HepG2 (cell line): ENCODE results near the gene PDIA2. TPM values are rescaled to one million over a fixed set of nuclear protein-coding genes. Genes with fewer than 3 reads are reported as not detected.

Experiments used
- ATAC-seq: fragments of 200-7000 bp; cut with Tn5 transposase; 3 replicates; pipeline ENCODE4 v1.9.1; 2020; ENCODE audit warnings: mild to moderate bottlenecking, moderate library complexity
- BruUV-seq: library from RNA; stranded (reverse); fragments of 400-500 nt; replicated peaks from 2 replicates; lab custom pipeline; 2021; lab: Mats Ljungman, UMichigan
- CTCF ChIA-PET: fragments of 300-600 bp; formaldehyde crosslinking; extraction: SDS; loops from one replicate; lab custom pipeline; 2021; ENCODE audit warnings: low total read pairs, inconsistent platforms, low intra/inter-chr PET ratio; lab: Yijun Ruan, JAX
- POLR2A ChIA-PET: fragments of 350-600 bp; sonication (Branson Sonifier 250); formaldehyde crosslinking; loops from one replicate; lab custom pipeline; 2020; ENCODE audit warnings: antibody characterized with exemption, inconsistent platforms; lab: Yijun Ruan, JAX
- DNase-seq: peaks from one replicate; pipeline ENCODE4 v3.0.0-alpha.2; 2015; ENCODE audit warnings: low spot score
- FAIRE-seq: peaks from 3 replicates; lab custom pipeline; 2011; peaks lifted over from hg19 to GRCh38; lab: Jason Lieb, UNC
- H2AFZ ChIP-seq: one replicate; pipeline ENCODE4 v1.6.1; 2011; ENCODE audit warnings: low read length, inconsistent platforms
- H3K27ac ChIP-seq: fragments of 300-600 bp; 3 replicates; pipeline ENCODE4 v1.8.0; 2011; ENCODE audit warnings: mixed run types, mild to moderate bottlenecking, mixed read lengths, low read length, inconsistent platforms; ENCODE audit not compliant: insufficient read depth; ENCODE audit errors: extremely low read length
- H3K27me3 ChIP-seq, 2 experiments: fragments of 200-600 bp in 1 of 2; 2 replicates in 1 of 2; 3 replicates in 1 of 2; pipeline versions ENCODE4 v1.6.0 to v1.8.0; 2011; ENCODE audit warnings: low read length in 2 of 2, mild to moderate bottlenecking in 2 of 2, moderate library complexity in 2 of 2, inconsistent platforms in 1 of 2; ENCODE audit not compliant: insufficient read depth in 2 of 2, control insufficient read depth in 1 of 2
- H3K36me3 ChIP-seq, 2 experiments: fragments of 200-600 bp in 1 of 2; replicated peaks in 1 of 2; 2 replicates in 1 of 2; 3 replicates in 1 of 2; pipeline versions ENCODE4 v1.5.1 to v1.8.0; 2011; ENCODE audit warnings: low read length in 2 of 2, inconsistent platforms in 1 of 2; ENCODE audit not compliant: insufficient read depth in 2 of 2, control insufficient read depth in 1 of 2
- H3K4me1 ChIP-seq: 2 replicates; pipeline ENCODE4 v1.5.1; 2012; ENCODE audit warnings: low read length, inconsistent platforms; ENCODE audit not compliant: insufficient read depth
- H3K4me2 ChIP-seq: 2 replicates; pipeline ENCODE4 v1.6.0; 2011; ENCODE audit warnings: low read depth, low read length, inconsistent platforms
- H3K4me3 ChIP-seq, 3 experiments: fragments of 200-600 bp in 1 of 3; sonication (generic), shearing (Covaris generic) in 1 of 3; replicated peaks in 1 of 3; 2 replicates each; pipeline ENCODE4 v1.5.1; 2011 to 2016; ENCODE audit warnings: low read length in 3 of 3, inconsistent platforms in 2 of 3, low read depth in 2 of 3, mild to moderate bottlenecking in 2 of 3, control low read depth in 1 of 3, mixed read lengths in 1 of 3; ENCODE audit not compliant: insufficient read depth in 1 of 3
- H3K79me2 ChIP-seq: one replicate; pipeline ENCODE4 v1.6.1; 2011; ENCODE audit warnings: low read length, inconsistent platforms; ENCODE audit not compliant: insufficient read depth
- H3K9ac ChIP-seq: 2 replicates; pipeline ENCODE4 v1.6.0; 2011; ENCODE audit warnings: mild to moderate bottlenecking, low read depth, low read length, inconsistent platforms; ENCODE audit not compliant: insufficient read depth
- H3K9me3 ChIP-seq: 2 replicates; pipeline ENCODE4 v1.5.1; 2012; ENCODE audit warnings: mild to moderate bottlenecking, low read length
- H4K20me1 ChIP-seq: 2 replicates; pipeline ENCODE4 v1.6.0; 2011; ENCODE audit warnings: inconsistent platforms, mild to moderate bottlenecking, low read length, moderate library complexity; ENCODE audit not compliant: insufficient read depth
- AGO2 ChIP-seq: fragments of 200-400 bp; formaldehyde crosslinking; optimal IDR thresholded peaks from 2 replicates; pipeline ENCODE3; 2017; ENCODE audit warnings: mild to moderate bottlenecking, low read depth, low read length, moderate library complexity
- ETV6 ChIP-seq: sonication (generic); formaldehyde crosslinking; conservative IDR thresholded peaks from 2 replicates; pipeline ENCODE4 v1.4.0; 2020; ENCODE audit warnings: missing genetic modification reagents
- HDAC1 ChIP-seq: sonication (generic); formaldehyde crosslinking; IDR thresholded peaks from 2 replicates; pipeline ENCODE4 v1.5.1; 2020; ENCODE audit warnings: mild to moderate bottlenecking, missing genetic modification reagents
- NFRKB ChIP-seq: fragments of 450-650 bp; IDR thresholded peaks from 2 replicates; pipeline ENCODE4 v1.6.1; 2017
- SATB2 ChIP-seq: sonication (generic); formaldehyde crosslinking; IDR thresholded peaks from 2 replicates; pipeline ENCODE4 v1.5.0; 2020; ENCODE audit warnings: missing genetic modification reagents
- TEAD2 ChIP-seq: sonication (generic); formaldehyde crosslinking; IDR thresholded peaks from 2 replicates; pipeline ENCODE4 v1.9.0; 2021; ENCODE audit warnings: missing genetic modification reagents
- THAP7 ChIP-seq: sonication (generic); formaldehyde crosslinking; IDR thresholded peaks from 2 replicates; pipeline ENCODE4 v1.8.1; 2023; ENCODE audit warnings: mild to moderate bottlenecking, missing genetic modification reagents
- ZNF350 ChIP-seq: sonication (generic); formaldehyde crosslinking; IDR thresholded peaks from 2 replicates; pipeline ENCODE4 v1.4.0; 2020; ENCODE audit warnings: mild to moderate bottlenecking, low read depth, missing genetic modification reagents, borderline replicate concordance
- ZNF672 ChIP-seq: sonication (generic); formaldehyde crosslinking; IDR thresholded peaks from 2 replicates; pipeline ENCODE4 v1.8.1; 2022; ENCODE audit warnings: missing genetic modification reagents
- WGBS: methylation state at CpG from one replicate; pipeline ENCODE4 v1.1.6; 2017; ENCODE audit warnings: low lambda C conversion rate; 5-methylcytosine and 5-hydroxymethylcytosine counted together
- in situ Hi-C: cut with HindIII; loops from 2 replicates; pipeline ENCODE4 v1.10.0; 2017; ENCODE audit warnings: low pct_unique_long_range_greater_than_20kb; ENCODE audit not compliant: extremely low pct_ligation_motif_present
- intact Hi-C: fragments of 100-400 bp; cut with micrococcal nuclease; formaldehyde crosslinking; loops from one replicate; pipeline ENCODE4 v1.10.0; 2022; ENCODE audit not compliant: unreplicated experiment
- polyA plus RNA-seq, 8 experiments: library from polyadenylated mRNA; depleted of rRNA in 3 of 8; stranded (reverse) in 7 of 8; unstranded in 1 of 8; fragments of >200 nt; fragmentation: Illumina TruSeq in 4 of 8; extraction: Trizol in 4 of 8; gene quantifications; 2 replicates each; pipeline versions ENCODE4 v1.2.1 to v1.2.3, GENCODE V29; 2011 to 2016; ENCODE audit warnings: low read depth in 4 of 8, missing spikeins in 1 of 8, mixed read lengths in 1 of 8; ENCODE audit not compliant: insufficient read depth in 1 of 8
- total RNA-seq, 5 experiments: library from RNA; depleted of rRNA; stranded (reverse); fragments of >200 nt; fragmentation: Illumina TruSeq; extraction: Trizol; gene quantifications; 2 replicates each; pipeline ENCODE4 v1.2.3, GENCODE V29; 2016; ENCODE audit warnings: low read depth in 1 of 5
- TF ChIP-seq, protein P1 (sequence below): sonication (generic); formaldehyde crosslinking; IDR thresholded peaks from 2 replicates; pipeline ENCODE4 v1.4.0; 2020; ENCODE audit warnings: mild to moderate bottlenecking, missing genetic modification reagents

PDIA2 gene
- total and polyA plus RNA-seq, 2 of the 13 experiments (the other 11 are each of a cell fraction or from before 2014, with no cell fraction given) = 0.35 to 1.9 TPM

- Histone ChIP-seq H3K36me3 (peaks cover 20 to 63% of the 10 kb centered on the region in 2 experiments; a peak in 4 of 5 replicates), H3K27ac (no peak overlapping the region), H3K4me3 (no peak overlapping the region), H4K20me1 (no peaks in the 10 kb centered on the region), H3K27me3 (no peaks in the 10 kb centered on the region), H3K4me2 (no peak overlapping the region), H3K9me3 (no peaks in the 10 kb centered on the region), H3K4me1 (no peaks in the 10 kb centered on the region), H3K79me2 (no peaks in the 10 kb centered on the region)
- 98% methylated on average over 20 of the region's 32 CpGs for WGBS
- DNase-seq (no peak), FAIRE-seq (no peak)
- no TSS peak for BruUV-seq
- in situ Hi-C loops = no loop called here
- TF ChIP-seq ETV6 (CRISPR knock-in tag) (no peak), THAP7 (CRISPR knock-in tag) (no peak), ZNF350 (CRISPR knock-in tag) (no peak), AGO2 (peak; percentile 21), NFRKB (no peak), ZNF672 (CRISPR knock-in tag) (no peak), SATB2 (no peak), HDAC1 (CRISPR knock-in tag) (no peak)
- TF ChIP-seq, all 625 proteins: peak for 1
- intact Hi-C loops = no loop called here
- H2AFZ ChIP-seq = no peak overlapping the region
- CTCF ChIA-PET = no interaction called here
- POLR2A ChIA-PET = no interaction called here
- ATAC-seq = no peak
- no peak overlapping the region for H3K9ac ChIP-seq
Measured at GRCh38 chr16:293043-293775, 10.2 kb downstream of the PDIA2 start.

DNA sequence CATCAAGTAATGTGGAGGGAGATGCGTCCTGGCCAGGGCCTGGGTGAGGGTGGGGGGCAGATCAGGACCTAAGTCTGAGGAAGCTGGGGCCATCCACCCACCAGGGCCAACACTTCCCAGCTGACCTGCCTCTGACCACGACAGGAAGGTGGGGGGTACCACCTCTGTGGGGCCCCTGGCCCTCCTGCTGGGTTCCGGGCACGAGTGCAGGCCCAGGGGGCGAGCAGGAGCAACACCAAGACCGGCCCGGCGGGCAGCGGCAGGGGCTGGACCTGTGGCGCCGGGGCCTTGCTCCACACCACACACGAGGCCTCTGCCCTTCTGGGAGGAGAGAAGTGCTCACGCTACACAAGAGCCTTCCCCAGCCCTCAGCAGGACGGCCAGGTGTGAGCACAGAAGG, 13.3 kb downstream of the PDIA2 start:
- Histone ChIP-seq H3K4me1 (no peaks in the 10 kb centered on the region), H2AFZ (no peak overlapping the region), H3K9ac (no peak overlapping the region), H3K36me3 (peaks cover 14 to 40% of the 10 kb centered on the region in 2 experiments; a peak in 4 of 5 replicates), H3K4me3 (no peak overlapping the region), H3K9me3 (no peaks in the 10 kb centered on the region), H4K20me1 (no peaks in the 10 kb centered on the region), H3K4me2 (no peak overlapping the region), H3K27me3 (no peaks in the 10 kb centered on the region), H3K79me2 (no peaks in the 10 kb centered on the region), H3K27ac (no peak overlapping the region)
- FAIRE-seq (no peak), DNase-seq (no peak), ATAC-seq (no peak; the same call in 2 of the 3 replicates)
- CTCF ChIA-PET = no interaction called here
- in situ Hi-C loops (no loop called here), intact Hi-C loops (no loop called here)
- POLR2A ChIA-PET = no interaction called here
- BruUV-seq = no TSS peak
- WGBS = 100% methylated on average over 1 of the region's 14 CpGs
- no peak for TF ChIP-seq TEAD2 (CRISPR knock-in tag)
- TF ChIP-seq, protein P1, sequence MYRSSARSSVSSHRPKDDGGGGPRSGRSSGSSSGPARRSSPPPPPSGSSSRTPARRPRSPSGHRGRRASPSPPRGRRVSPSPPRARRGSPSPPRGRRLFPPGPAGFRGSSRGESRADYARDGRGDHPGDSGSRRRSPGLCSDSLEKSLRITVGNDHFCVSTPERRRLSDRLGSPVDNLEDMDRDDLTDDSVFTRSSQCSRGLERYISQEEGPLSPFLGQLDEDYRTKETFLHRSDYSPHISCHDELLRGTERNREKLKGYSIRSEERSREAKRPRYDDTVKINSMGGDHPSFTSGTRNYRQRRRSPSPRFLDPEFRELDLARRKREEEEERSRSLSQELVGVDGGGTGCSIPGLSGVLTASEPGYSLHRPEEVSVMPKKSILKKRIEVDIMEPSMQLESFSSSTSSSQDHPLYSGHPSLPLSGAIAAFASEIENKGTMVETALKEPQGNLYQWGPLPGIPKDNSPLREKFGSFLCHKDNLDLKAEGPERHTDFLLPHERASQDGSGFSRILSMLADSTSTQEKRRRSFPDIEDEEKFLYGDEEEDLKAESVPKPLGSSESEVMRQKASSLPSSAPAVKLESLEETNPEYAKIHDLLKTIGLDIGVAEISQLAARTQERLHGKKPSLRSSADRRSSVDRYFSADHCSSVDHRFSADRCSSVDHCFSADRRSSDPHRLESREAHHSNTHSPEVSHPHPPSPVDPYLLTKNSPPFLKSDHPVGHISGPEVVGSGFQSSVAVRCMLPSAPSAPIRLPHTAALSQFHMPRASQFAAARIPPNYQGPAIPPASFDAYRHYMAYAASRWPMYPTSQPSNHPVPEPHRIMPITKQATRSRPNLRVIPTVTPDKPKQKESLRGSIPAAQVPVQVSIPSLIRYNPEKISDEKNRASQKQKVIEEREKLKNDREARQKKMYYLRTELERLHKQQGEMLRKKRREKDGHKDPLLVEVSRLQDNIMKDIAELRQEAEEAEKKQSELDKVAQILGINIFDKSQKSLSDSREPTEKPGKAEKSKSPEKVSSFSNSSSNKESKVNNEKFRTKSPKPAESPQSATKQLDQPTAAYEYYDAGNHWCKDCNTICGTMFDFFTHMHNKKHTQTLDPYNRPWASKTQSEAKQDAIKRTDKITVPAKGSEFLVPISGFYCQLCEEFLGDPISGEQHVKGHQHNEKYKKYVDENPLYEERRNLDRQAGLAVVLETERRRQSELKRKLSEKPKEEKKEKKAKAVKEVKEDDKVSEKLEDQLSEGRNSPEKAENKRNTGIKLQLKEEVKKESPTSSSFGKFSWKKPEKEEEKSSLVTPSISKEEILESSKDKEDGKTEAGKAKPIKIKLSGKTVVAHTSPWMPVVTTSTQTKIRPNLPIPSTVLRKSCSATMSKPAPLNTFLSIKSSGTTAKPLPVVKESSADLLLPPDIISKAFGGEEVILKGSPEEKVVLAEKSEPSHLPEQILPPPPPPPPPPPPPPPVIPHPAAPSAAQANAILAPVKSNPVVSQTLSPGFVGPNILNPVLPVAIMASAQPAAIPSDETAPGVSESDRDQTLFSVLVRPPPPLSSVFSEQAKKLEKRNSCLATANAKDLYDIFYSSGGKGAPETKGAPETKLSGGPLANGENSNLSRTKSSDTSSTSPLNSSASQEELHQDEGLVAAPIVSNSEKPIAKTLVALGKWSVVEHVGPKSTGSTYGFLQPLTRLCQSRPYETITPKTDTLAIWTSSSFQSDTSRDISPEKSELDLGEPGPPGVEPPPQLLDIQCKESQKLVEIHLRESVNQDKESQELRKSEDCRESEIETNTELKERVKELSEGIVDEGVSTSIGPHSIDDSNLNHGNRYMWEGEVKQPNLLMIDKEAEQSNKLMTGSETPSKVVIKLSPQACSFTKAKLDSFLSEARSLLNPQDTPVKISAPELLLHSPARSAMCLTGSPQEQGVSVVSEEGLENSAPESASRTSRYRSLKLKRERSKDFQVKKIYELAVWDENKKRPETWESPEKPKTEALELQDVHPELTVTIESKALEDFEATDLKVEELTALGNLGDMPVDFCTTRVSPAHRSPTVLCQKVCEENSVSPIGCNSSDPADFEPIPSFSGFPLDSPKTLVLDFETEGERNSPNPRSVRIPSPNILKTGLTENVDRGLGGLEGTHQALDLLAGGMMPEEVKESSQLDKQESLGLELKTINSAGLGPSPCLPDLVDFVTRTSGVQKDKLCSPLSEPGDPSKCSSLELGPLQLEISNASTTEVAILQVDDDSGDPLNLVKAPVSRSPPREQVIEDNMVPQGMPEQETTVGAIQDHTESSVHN (CRISPR knock-in tag) = no peak
